Heart left ventricle (tissue), 13 donors: ENCODE measurements around the gene CENPN.

Source experiments
- CTCF ChIP-seq, 12 donors: fragments of 200-600 bp; sonication (generic) in 4 of 12; IDR thresholded peaks; one replicate each; pipeline versions ENCODE4 v1.5.0 to v1.8.0; 2018 to 2022; ENCODE audit warnings: antibody characterized with exemption in 12 of 12, mild to moderate bottlenecking in 5 of 12
- POLR2A ChIP-seq, 2 donors: fragments of 450-650 bp; IDR thresholded peaks; one replicate each; pipeline ENCODE4 v1.6.1; 2017; ENCODE audit warnings: antibody characterized with exemption in 2 of 2, mild to moderate bottlenecking in 2 of 2, moderate library complexity in 2 of 2
- donor health status: ischemic (EF 13 %, LVEDD 7.1; RV severe dilation, severe dysfunction).
- donor health status: DM: no; HTN: yes; CAD: no.
- donor health status: DM: no; HTN: no; CAD: no.
- donor health status: ischemic (EF 25% LVEDD 6.9; RV normal size, moderate dysfunction).
- donor health status: ischemic (EF 25% LVEDD 5.7; RV mildly dilated, moderate dysfunction).
- donor health status: ischemic (EF 35%, LVEDD 5.7; RV mildly dilated, moderate dysfunction).
- donor health status: nonischemic (EF 11% LVEDD 7.7; RV severe dilation, severe dysfunction).
- donor health status: DM: yes; HTN: yes; CAD: no.
- donor health status: PGD.
- donor health status: ischemic (EF 29% LVEDD 5.4; RV normal size, mild dysfunction).
- donor health status: nonischemic (EF 23%, LVEDD 6.1; RV moderate dilation, normal function).

GRCh38 chr16:81042821-81043220 is 35.8 kb downstream of the CENPN start:
- TF ChIP-seq CTCF (IDR thresholded peaks at IDR 0.05): no peak
- no peak for TF ChIP-seq POLR2A (IDR thresholded peaks at IDR 0.05)
